HG03571 (cell line): ENCODE measurements around the gene VPREB1.
"Not testable (repeated sequence)": the region's sequence is repeated elsewhere in the genome, so short reads cannot be mapped to it uniquely, and the experiment has no call there.

Experiments used
- ATAC-seq: cut with Tn5 transposase; IDR thresholded peaks from one replicate; pipeline ENCODE4 v1.9.1; 2021; ENCODE audit not compliant: unreplicated experiment

The VPREB1 gene

GRCh38 chr22:22245256-22245909, 797 bp downstream of the VPREB1 start:
- no peak for ATAC-seq

- ATAC-seq: no peak
Observed at GRCh38 chr22:22245935-22246525, 1.4 kb downstream of the VPREB1 start.

GRCh38 chr22:22246706-22247105, 2.1 kb downstream of the VPREB1 start:
- no peak for ATAC-seq

GRCh38 chr22:22248878-22249277, 4.3 kb downstream of the VPREB1 start:
- no peak for ATAC-seq

- not testable (repeated sequence) for ATAC-seq
Observed at GRCh38 chr22:22250651-22251050, 6.1 kb downstream of the VPREB1 start.

- ATAC-seq: not testable (repeated sequence)
Observed at GRCh38 chr22:22256133-22256532, 11.5 kb downstream of the VPREB1 start.

- not testable (repeated sequence) for ATAC-seq
Observed at GRCh38 chr22:22258597-22259415, 14.2 kb downstream of the VPREB1 start.

GRCh38 chr22:22260169-22260568, 15.6 kb downstream of the VPREB1 start:
- ATAC-seq: not testable (repeated sequence)

- ATAC-seq: not testable (repeated sequence)
Observed at GRCh38 chr22:22260586-22260985, 16.0 kb downstream of the VPREB1 start.

- not testable (repeated sequence) for ATAC-seq
Observed at GRCh38 chr22:22262332-22263074, 17.9 kb downstream of the VPREB1 start.

- not testable (repeated sequence) for ATAC-seq
Observed at GRCh38 chr22:22263823-22264222, 19.2 kb downstream of the VPREB1 start.

GRCh38 chr22:22270036-22270676, 25.6 kb downstream of the VPREB1 start:
- ATAC-seq: not testable (repeated sequence)

- not testable (repeated sequence) for ATAC-seq
Observed at GRCh38 chr22:22277423-22277822, 32.8 kb downstream of the VPREB1 start.

GRCh38 chr22:22284962-22285756, 40.6 kb downstream of the VPREB1 start:
- not testable (repeated sequence) for ATAC-seq

- ATAC-seq: not testable (repeated sequence)
Observed at GRCh38 chr22:22286390-22287105, 42.0 kb downstream of the VPREB1 start.

GRCh38 chr22:22287106-22287626, 42.6 kb downstream of the VPREB1 start:
- not testable (repeated sequence) for ATAC-seq

GRCh38 chr22:22289666-22290065, 45.1 kb downstream of the VPREB1 start:
- ATAC-seq: not testable (repeated sequence)

GRCh38 chr22:22291129-22291806, 46.7 kb downstream of the VPREB1 start:
- not testable (repeated sequence) for ATAC-seq
